ENCODE data around the gene FANCB. TPM values are rescaled to one million over a fixed set of nuclear protein-coding genes. Genes with fewer than 3 reads are reported as not detected.

FANCB gene
- total and polyA plus RNA-seq, 2 donors (not counting 3 experiments of a cell fraction or from before 2014, with no cell fraction given) = 1.3 to 6.6 TPM

DNA sequence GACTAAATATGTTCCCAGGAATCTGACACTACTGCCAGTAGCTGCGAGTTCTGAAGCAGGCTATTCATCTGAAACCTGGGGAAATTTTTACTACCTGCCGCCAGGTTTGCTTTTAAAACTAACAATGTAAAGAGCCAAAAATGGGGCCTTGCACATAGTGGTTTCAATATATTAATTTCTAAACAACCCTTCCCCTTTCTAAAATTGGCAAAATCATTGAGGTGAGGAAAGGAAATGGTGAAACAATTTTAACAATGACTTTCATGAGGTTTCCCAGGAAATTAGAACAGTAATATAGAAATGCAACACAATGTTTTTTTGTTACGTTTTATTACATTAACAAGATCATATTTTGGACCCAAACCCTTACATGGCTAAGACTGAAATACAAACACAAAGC is 21.3 kb downstream of the FANCB start:
- TF ChIP-seq POLR2A (IDR thresholded peaks at IDR 0.05; ENCODE audit: low read depth, low read length) (no peak), POLR2AphosphoS5 (IDR thresholded peaks at IDR 0.05; ENCODE audit: insufficient read depth, low read depth, low read length) (no peak), GATA2 (IDR thresholded peaks at IDR 0.05; ENCODE audit: insufficient read depth, insufficient read length, low read depth, low read length) (no peak), EZH2 (IDR thresholded peaks at IDR 0.05; ENCODE audit: borderline replicate concordance, low read depth, low read length, severe bottlenecking) (no peak), CTCF (IDR thresholded peaks at IDR 0.05; ENCODE audit: extremely low read depth in 1 of 2, insufficient read depth in 1 of 2, low read depth in 1 of 2, low read length in 2 of 2) (no peak), FOS (IDR thresholded peaks at IDR 0.05; ENCODE audit: borderline replicate concordance, insufficient read depth, low read length) (no peak), MYC (IDR thresholded peaks at IDR 0.05; ENCODE audit: low read depth, low read length) (no peak), JUN (IDR thresholded peaks at IDR 0.05; ENCODE audit: borderline replicate concordance, insufficient read depth, insufficient read length, low read depth) (no peak)
- TF ChIP-seq, protein P1, sequence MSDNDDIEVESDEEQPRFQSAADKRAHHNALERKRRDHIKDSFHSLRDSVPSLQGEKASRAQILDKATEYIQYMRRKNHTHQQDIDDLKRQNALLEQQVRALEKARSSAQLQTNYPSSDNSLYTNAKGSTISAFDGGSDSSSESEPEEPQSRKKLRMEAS (IDR thresholded peaks at IDR 0.05; ENCODE audit: insufficient read depth, insufficient read length) = no peak

More for the DNA sequence above, 21.3 kb downstream of the FANCB start:
- Histone ChIP-seq H3K4me2 (ENCODE audit: insufficient read depth, low read length) (no peak overlapping the region), H3K9ac (replicated peaks; ENCODE audit: extremely low read depth, insufficient read depth, low read length) (no peak overlapping the region), H2AFZ (ENCODE audit: low read depth, low read length) (no peak overlapping the region), H3K4me1 (ENCODE audit: control insufficient read depth, extremely low read depth, insufficient read depth, low read length) (no peaks in the 10 kb centered on the region), H3K9me3 (replicated peaks; ENCODE audit: control insufficient read depth, insufficient read depth, low read length) (no peaks in the 10 kb centered on the region), H3K36me3 (ENCODE audit: control insufficient read depth in 2 of 2, extremely low read depth in 1 of 2, insufficient read depth in 2 of 2, low read length in 2 of 2) (no peaks in the 10 kb centered on the region), H3K4me3 (replicated peaks in 1 of 3; ENCODE audit: insufficient read depth in 1 of 3, low read depth in 1 of 3, low read length in 3 of 3) (no peak overlapping the region), H4K20me1 (replicated peaks; ENCODE audit: control insufficient read depth, extremely low read depth, insufficient read depth, low read length) (no peaks in the 10 kb centered on the region), H3K27ac (ENCODE audit: insufficient read depth, low read depth, low read length) (no peak overlapping the region), H3K9me1 (replicated peaks; ENCODE audit: control insufficient read depth, extremely low read depth, insufficient read depth, low read length) (no peaks in the 10 kb centered on the region), H3K79me2 (ENCODE audit: control insufficient read depth, insufficient read depth, low read length) (no peaks in the 10 kb centered on the region), H3K27me3 (ENCODE audit: control insufficient read depth in 2 of 2, insufficient read depth in 2 of 2, low read length in 2 of 2) (no peaks in the 10 kb centered on the region)
- intact Hi-C loops (cut with micrococcal nuclease) = no loop called here
- dilution Hi-C loops (cut with MboI; ENCODE audit: extremely low pct_ligation_motif_present, low sequenced_read_pairs) = no loop called here
- ChIA-PET CTCF (no interaction called here), POLR2A (no interaction called here)
- BruUV-seq (replicated peaks) = no TSS peak
- no peak for DNase-seq (ENCODE audit: low read depth, low spot score)
- FAIRE-seq = no peak
